ENCODE results near the gene TESPA1.
"Not testable (repeated sequence)": the region's sequence is repeated elsewhere in the genome, so short reads cannot be mapped to it uniquely, and the experiment has no call there.

TESPA1 gene

DNA sequence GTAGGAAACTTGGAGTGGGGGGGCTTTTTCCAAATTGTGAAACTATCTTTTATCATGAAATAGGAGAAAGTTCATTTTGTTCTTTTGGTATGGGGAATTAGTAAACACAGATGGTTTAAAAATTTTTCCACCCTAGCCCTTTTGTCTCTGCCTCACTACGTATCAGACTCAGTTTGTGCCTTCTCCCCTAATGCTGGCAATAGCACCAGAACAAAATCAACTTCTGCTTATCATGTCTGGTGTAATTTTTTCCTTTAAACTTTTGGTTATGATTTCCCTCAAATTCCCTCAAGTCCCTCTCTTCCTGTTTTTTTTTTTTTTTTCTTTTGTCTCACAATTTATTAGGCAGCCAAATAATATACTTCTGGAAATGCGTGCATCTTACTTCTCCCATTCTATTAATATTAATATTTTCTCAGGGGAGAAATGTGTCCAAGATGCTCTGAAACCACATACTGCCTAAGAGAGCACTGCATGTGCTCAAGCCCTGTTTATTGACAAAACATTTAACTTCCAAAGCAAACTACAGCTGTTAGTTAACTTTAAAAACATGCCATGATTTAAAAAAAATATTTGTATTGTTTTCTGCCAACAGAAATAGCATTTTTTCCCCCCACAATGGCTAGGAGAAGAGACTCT lies 35.4 kb downstream of the TESPA1 start:
- no peak for DNase-seq (ENCODE audit: low read depth in 2 of 2)

- DNase-seq (ENCODE audit: low read depth in 2 of 2): no peak
These were observed 36.4 kb downstream of the TESPA1 start for GRCh38 chr12:54948171-54948570.

DNA sequence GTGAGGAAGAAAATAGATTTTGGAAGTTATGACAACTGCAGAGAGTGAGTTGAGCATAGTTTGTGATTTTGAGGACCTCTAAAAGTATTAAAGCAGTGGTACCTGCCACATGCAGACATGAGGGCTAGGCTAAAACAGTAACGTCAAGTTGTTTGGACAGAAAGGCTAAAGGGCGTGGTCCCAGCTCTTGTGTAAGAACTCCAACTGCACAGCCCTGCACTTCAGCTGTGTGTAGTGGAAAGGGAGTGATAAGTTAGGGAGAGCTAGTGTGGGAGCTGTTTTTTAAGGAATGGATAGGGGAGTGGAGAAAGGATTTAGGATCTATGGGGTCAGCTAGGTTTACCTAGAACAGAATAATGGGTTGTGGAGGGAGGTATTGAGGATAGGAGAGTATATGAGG lies 39.5 kb downstream of the TESPA1 start:
- no peak for DNase-seq (ENCODE audit: low read depth in 2 of 2)

DNA sequence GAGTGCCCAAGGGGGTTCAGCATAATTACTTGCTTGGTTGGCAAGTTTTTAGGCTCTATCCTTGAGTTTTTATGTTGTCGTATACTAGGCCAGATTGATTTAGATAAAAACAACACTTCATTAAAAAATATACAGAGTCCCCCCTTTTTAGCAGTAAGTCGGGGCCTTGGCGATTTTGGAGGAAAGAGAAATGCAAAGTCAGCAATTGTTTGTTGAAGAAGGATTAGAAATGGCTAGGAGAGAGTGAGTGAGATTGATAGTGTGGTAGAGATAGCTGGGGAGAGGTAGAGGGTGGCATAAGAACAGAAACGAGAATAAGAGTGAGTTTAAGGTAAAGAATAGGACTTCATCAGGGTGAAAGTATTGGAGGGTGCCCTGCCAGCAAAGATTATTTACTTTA lies 41.3 kb downstream of the TESPA1 start:
- not testable (repeated sequence) for DNase-seq (ENCODE audit: low read depth in 2 of 2)

DNA sequence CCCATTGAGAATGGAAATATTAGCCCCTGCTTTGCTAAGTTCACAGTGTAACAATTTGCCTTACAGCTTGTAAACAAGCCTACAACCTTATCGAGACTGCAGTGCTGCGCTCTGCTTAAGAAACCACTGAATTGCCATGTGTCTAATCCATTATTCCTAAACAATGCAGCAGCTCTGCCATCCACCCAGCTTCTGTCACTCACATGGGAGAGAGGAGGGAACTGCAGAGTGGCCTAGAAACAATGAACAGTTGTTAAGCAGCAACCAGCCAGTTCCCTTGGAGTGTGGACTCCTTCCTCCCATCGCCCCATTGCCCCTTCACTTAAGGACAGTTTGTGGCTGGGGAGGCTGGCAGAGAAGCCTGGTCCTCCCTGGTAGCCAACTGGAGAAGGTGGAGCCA lies 42.9 kb downstream of the TESPA1 start:
- no peak for DNase-seq (ENCODE audit: low read depth in 2 of 2)

DNA sequence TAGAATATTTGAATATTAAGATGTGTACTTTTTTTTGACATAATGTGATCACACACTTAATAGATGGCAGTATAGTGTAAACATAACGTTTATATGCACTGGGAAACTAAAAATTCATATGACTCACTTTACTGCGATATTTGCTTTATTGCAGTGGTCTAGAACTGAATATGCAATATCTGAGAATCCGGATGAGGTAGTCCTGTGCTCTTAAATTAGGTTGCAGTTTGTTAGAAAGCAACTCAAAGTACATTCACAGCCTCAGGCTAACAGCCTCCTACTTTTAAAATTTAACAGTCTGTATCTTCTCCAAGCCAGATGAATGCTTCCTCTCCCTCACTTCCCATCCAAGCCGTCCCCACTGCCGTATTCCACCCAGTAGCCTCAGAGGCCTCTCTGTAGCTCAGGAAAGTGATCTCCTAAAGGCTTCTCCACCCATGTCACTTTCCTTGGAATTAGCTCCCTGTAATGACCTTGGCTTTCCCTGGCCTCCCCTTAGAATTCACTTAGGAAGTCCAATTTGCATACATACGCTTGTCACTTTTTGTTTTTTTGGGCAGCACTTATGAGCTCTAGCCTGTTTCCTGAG lies 43.7 kb downstream of the TESPA1 start:
- DNase-seq (ENCODE audit: low read depth in 2 of 2): no peak

DNA sequence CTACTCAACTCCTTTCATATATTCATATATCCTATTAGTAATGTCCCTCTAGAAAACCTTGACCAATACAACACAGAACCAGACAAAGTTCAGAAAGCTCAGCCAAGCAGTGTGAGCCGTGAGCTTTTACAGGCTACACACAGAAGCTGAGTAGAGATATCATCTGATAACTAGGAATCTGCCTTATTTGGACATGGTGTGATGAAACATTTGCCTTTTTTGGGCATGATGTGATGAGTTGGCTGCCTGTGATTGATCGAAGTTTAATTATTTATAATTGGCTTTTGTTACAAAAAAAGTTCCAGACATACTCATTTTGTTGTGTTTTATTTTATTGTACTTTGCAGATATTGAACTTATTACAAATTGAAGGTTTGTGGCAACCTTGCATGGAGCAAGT lies 46.6 kb downstream of the TESPA1 start:
- DNase-seq (ENCODE audit: low read depth in 2 of 2): no peak

- no peak for DNase-seq (ENCODE audit: low read depth in 2 of 2)
These were observed 47.2 kb downstream of the TESPA1 start for GRCh38 chr12:54937376-54937775.

DNA sequence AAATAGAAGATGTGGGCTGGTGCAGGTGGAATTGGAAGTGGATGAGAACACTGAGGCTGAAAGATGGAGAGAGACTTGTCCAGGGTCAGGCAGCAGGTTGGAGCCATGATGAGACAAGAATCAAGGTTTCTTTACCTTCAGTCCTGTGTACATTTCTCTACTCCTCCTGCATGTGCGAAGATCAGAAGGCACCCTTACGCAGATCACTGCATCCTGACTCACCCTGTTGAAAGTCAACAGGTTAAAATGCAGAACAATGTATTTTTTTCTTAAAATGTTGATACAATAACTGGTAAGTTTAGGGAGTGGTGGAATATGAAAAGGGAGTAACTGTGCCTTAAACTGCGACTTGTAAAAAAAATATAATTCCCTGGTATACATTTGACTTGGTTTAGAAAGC lies 47.8 kb downstream of the TESPA1 start:
- no peak for DNase-seq (ENCODE audit: low read depth in 2 of 2)

DNA sequence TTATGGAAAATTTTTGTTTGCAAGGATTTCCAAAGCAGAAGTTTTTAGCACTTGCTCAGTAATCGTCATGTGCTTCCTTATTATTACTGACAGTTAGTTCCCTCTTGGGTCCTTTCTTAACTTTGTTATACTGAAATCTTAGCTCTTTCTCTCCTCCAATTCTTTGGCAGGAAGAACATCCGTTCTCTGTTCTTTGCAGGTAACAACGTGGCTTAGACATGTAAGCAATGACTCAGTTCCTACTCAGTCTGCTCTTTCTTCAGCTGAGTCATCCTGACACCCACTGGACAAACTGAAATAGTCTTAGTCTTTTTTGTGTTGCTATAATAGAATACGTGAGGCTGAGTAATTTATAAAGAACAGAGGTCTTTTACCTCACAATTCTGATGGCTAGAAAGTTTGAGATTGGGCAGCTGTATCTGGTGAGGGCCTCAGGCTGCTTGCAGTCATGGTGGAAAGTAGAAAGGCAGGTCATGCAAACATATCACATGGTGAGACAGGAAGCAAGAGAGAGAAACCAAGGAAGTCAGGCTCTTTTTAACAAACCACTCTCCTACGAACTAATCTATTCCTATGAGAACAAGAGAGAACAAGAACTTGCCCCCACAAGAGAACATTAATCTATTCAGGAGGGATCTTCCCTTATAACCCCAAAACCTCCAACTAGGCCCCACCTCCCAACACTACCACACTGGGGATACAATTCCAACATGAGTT lies 49.2 kb downstream of the TESPA1 start:
- peak in 1 of 2 donors; percentile 36 for DNase-seq (ENCODE audit: low read depth in 2 of 2)

DNA sequence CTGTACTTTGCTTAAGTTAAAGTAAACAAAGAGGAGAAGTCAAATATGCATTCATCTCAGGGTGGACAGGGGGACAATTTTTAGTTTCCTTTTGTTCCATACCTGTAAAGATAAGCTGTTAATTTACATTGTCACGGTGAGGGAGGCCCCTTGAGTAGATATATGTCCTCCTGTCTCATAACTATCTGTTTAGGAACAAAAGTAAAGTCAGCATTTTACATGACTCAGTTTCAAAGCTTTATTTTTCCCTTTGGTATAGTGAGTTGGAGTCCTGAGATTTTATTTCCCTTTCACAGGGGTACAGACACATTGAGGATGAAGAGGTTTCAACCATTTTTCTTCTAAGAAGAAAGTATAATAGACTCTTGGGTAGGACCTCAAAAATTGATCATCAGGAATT lies 50.1 kb downstream of the TESPA1 start:
- DNase-seq (ENCODE audit: low read depth in 2 of 2): no peak

- no peak for DNase-seq (ENCODE audit: low read depth in 2 of 2)
These were observed 51.2 kb downstream of the TESPA1 start for GRCh38 chr12:54933376-54933775.

DNA sequence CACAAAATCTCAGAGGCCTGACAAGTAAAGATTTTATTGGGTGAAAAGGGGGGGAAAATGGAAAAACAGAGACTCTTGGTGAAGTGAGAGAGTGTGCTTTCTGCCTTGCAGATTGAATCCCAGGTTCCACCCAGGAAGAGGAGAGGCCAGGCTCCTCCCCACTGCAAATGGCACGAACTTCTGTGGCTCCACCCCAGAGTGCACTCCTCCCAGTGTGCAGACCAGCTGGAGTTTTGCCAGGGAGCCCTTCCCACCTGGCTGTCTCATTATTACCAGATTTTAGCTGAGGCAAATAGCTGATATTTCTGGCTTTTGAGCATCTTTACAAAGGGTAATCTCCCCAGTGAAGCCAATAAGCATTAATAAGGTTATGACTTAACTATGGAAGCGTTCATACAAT lies 51.9 kb downstream of the TESPA1 start:
- DNase-seq (ENCODE audit: low read depth in 2 of 2): no peak

- no peak for DNase-seq (ENCODE audit: low read depth in 2 of 2)
These were observed 52.5 kb downstream of the TESPA1 start for GRCh38 chr12:54932038-54932437.

DNA sequence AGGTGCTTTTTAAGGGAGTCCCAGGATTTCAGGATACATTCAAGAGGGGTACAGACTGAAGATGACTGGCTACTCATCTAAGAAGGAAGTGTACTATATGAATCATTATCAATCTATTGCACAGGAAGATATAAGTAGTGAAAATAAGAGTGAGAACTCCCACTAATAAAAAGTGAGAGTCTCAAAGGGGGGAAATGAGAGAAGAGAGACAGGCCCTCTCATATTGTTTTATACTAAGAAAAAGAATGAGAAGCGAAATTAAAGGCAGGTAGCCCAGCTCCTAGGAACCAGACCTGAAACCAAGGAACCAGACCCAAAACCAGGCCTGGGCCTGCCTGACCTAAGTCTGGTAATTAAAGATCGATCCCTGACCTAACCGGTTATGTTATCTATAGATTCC lies 54.6 kb downstream of the TESPA1 start:
- no peak for DNase-seq (ENCODE audit: low read depth in 2 of 2)

GRCh38 chr12:54926246-54926645 lies 58.3 kb downstream of the TESPA1 start:
- no peak for DNase-seq (ENCODE audit: low read depth in 2 of 2)

- DNase-seq (ENCODE audit: low read depth in 2 of 2): no peak
These were observed 59.4 kb downstream of the TESPA1 start for GRCh38 chr12:54924972-54925707.

DNA sequence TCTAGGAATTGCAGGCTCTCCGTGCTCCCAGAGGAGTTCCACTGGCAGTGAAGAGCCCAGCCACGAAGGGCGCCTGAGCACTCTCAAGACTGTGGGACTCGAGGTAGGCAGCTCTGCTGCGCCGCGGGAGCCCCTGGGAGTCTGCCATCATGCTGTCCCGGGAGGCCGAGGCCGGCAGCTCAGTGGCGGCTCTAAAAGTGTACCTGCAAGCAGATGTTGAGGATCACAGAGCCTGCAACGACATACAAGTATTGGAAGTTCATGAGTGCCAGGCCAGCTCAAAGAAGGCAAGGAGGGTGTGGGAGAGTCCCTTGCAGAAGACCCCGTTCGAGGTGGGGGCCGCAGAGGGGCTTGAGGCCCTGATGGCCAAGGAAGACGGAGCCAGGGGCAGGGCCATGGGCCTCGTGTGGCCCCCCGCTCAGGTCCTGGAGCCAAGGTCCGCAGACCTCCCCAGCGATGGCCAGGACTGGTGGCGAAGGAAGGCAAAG lies 67.5 kb downstream of the TESPA1 start:
- no peak for DNase-seq (ENCODE audit: low read depth in 2 of 2)

All from stimulated activated CD8-positive, alpha-beta memory T cell treated with anti-CD3 and anti-CD28 coated beads, Interleukin-15, amount 100 ng/mL, for 4 hours (primary cell).